K562 (cell line): ENCODE data around the gene CNPY2. TPM values are rescaled to one million over a fixed set of nuclear protein-coding genes. Genes with fewer than 3 reads are reported as not detected.

Experiments used
- ATF7 ChIP-seq: fragments of 450-650 bp; IDR thresholded peaks from 2 replicates; pipeline ENCODE4 v1.7.1; 2014; ENCODE audit warnings: mild to moderate bottlenecking, moderate library complexity
- CEBPB ChIP-seq: fragments of 450-650 bp; IDR thresholded peaks from 2 replicates; pipeline ENCODE4 v1.6.1; 2016; ENCODE audit warnings: missing genetic modification characterization, missing compliant biosample characterization
- CSDE1 ChIP-seq, 2 experiments: fragments of 450-650 bp; IDR thresholded peaks; 2 replicates each; pipeline ENCODE4 v1.6.1; 2016; ENCODE audit warnings: mild to moderate bottlenecking in 1 of 2
- CXXC5 ChIP-seq: fragments of 250-450 bp; sonication (Bioruptor Pico); IDR thresholded peaks from 2 replicates; pipeline ENCODE4 v1.8.0; 2022; ENCODE audit warnings: inconsistent platforms, mild to moderate bottlenecking, moderate library complexity
- DACH1 ChIP-seq: fragments of 450-650 bp; IDR thresholded peaks from 2 replicates; pipeline ENCODE4 v1.6.1; 2018; ENCODE audit not compliant: partially characterized antibody
- MBD2 ChIP-seq: sonication (generic); IDR thresholded peaks from 2 replicates; pipeline ENCODE4 v1.6.1; 2016; ENCODE audit warnings: low read depth, borderline replicate concordance
- POLR2AphosphoS5 ChIP-seq: IDR thresholded peaks from 2 replicates; pipeline ENCODE4 v1.6.1; 2011; ENCODE audit warnings: mild to moderate bottlenecking, low read depth, low read length, moderate library complexity; ENCODE audit not compliant: control insufficient read depth, insufficient read depth
- POLR2G ChIP-seq: fragments of 200-400 bp; formaldehyde crosslinking; IDR thresholded peaks from 2 replicates; pipeline ENCODE4 v1.6.1; 2017; ENCODE audit warnings: low read depth, mild to moderate bottlenecking, antibody characterized with exemption, low read length, moderate library complexity
- POLR2H ChIP-seq: IDR thresholded peaks from 2 replicates; pipeline ENCODE4 v1.6.1; 2016; ENCODE audit warnings: missing genetic modification characterization, low read depth, mild to moderate bottlenecking, control low read depth, missing compliant biosample characterization, moderate library complexity
- PTBP1 ChIP-seq: fragments of 200-400 bp; formaldehyde crosslinking; IDR thresholded peaks from 2 replicates; pipeline ENCODE4 v1.6.1; 2017; ENCODE audit warnings: low read depth, low read length
- ZBTB17 ChIP-seq: fragments of 450-650 bp; formaldehyde crosslinking; IDR thresholded peaks from 2 replicates; pipeline ENCODE4 v1.4.0; 2020; ENCODE audit warnings: mild to moderate bottlenecking
- ZNF134 ChIP-seq: fragments of 250-450 bp; sonication (Bioruptor Pico); conservative IDR thresholded peaks from 2 replicates; pipeline ENCODE4 v1.4.0; 2020
- ZNF444 ChIP-seq: fragments of 250-450 bp; sonication (Bioruptor Pico); IDR thresholded peaks from 2 replicates; pipeline ENCODE4 v1.4.0; 2020; ENCODE audit warnings: mild to moderate bottlenecking, moderate library complexity
- polyA plus RNA-seq, 8 experiments: library from polyadenylated mRNA; depleted of rRNA in 4 of 8; stranded (reverse) in 5 of 8; unstranded in 3 of 8; fragments of >200 nt; fragmentation: Nextera tagmentation in 2 of 8; fragmentation: Illumina TruSeq in 1 of 8; extraction: Ambion mirVana in 2 of 8; extraction: Trizol in 1 of 8; gene quantifications; 2 replicates each; pipeline versions ENCODE4 v1.2.1 to v1.2.3, GENCODE V29; 2011 to 2014; ENCODE audit warnings: inconsistent platforms in 1 of 8, missing spikeins in 1 of 8
- total RNA-seq, 7 experiments: library from RNA; depleted of rRNA in 6 of 7; stranded (reverse); fragments of >200 nt in 6 of 7; fragmentation: Illumina TruSeq in 2 of 7; extraction: Trizol in 2 of 7; gene quantifications; 2 replicates each; pipeline versions ENCODE4 v1.2.1 to v1.2.3, GENCODE V29; 2011 to 2021; ENCODE audit warnings: low replicate concordance in 1 of 7
- TF ChIP-seq, protein P1 (sequence below): fragments of 450-650 bp; IDR thresholded peaks from 2 replicates; pipeline ENCODE4 v1.6.1; 2018; ENCODE audit not compliant: partially characterized antibody
- TF ChIP-seq, protein P2 (sequence below): fragments of 250-450 bp; sonication (Bioruptor Pico); IDR thresholded peaks from 2 replicates; pipeline ENCODE4 v1.8.0; 2022; ENCODE audit warnings: inconsistent platforms
- TF ChIP-seq, protein P3 (sequence below): sonication (generic); formaldehyde crosslinking; IDR thresholded peaks from 2 replicates; pipeline ENCODE4 v1.8.0; 2022; ENCODE audit warnings: mild to moderate bottlenecking, missing genetic modification reagents

Gene CNPY2
- total and polyA plus RNA-seq, 9 of the 15 experiments (the other 6 are each of a cell fraction or from before 2014, with no cell fraction given) = 33.8 to 190 (median 138) TPM

DNA sequence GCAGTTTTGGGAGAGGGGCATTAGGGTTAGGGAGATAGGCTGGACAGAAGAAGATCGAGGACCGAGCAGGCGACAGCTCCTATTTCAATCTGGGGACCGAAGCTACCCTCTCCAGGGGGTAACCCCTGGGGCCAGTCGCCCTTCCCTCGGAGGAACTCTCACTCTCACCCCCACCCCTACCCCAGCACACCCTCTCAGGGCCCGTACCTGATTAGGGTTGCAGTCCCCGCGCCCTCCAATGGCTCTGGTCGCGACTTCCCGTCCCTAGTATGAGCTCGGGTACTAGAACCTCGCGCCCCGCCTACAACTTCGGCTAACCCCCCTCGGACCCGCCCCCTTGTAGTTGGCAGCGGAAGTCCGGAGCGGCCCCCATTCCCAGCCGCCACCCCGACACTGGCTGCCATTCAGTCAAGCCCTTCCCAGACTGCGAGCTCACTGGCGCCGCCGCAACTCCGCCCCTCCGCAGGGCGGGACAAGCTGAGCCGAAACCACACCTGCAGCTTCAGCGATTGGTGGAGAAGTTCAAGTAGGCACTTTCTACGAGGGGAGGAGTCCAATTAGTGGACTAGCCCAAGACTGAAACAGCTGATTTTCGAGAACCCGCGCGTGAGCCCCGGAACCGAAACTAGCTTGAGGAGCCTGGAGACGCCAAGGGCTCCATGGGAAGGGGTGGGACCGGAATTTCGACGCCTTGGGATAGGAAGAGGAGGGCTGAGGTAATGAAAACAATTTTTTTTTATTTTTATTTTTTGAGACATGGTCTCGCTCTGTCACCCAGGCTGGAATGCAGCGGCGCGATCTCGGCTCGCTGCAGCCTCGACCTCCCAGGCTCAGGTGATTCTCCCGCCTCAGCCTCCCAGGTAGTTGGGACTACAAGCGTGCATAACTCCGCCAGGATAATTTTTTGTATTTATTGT lies 44.3 kb upstream of the CNPY2 start, which contains the start of gene STAT2 (continued):
- no peak for TF ChIP-seq ZNF444 (CRISPR knock-in tag)
- TF ChIP-seq MBD2 = peak; percentile 87
- TF ChIP-seq, protein P1, sequence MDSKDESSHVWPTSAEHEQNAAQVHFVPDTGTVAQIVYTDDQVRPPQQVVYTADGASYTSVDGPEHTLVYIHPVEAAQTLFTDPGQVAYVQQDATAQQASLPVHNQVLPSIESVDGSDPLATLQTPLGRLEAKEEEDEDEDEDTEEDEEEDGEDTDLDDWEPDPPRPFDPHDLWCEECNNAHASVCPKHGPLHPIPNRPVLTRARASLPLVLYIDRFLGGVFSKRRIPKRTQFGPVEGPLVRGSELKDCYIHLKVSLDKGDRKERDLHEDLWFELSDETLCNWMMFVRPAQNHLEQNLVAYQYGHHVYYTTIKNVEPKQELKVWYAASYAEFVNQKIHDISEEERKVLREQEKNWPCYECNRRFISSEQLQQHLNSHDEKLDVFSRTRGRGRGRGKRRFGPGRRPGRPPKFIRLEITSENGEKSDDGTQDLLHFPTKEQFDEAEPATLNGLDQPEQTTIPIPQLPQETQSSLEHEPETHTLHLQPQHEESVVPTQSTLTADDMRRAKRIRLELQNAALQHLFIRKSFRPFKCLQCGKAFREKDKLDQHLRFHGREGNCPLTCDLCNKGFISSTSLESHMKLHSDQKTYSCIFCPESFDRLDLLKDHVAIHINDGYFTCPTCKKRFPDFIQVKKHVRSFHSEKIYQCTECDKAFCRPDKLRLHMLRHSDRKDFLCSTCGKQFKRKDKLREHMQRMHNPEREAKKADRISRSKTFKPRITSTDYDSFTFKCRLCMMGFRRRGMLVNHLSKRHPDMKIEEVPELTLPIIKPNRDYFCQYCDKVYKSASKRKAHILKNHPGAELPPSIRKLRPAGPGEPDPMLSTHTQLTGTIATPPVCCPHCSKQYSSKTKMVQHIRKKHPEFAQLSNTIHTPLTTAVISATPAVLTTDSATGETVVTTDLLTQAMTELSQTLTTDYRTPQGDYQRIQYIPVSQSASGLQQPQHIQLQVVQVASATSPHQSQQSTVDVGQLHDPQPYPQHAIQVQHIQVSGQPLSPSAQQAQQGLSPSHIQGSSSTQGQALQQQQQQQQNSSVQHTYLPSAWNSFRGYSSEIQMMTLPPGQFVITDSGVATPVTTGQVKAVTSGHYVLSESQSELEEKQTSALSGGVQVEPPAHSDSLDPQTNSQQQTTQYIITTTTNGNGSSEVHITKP = peak; percentile 97
- peak; percentile 93 for TF ChIP-seq ATF7
- TF ChIP-seq CEBPB (tag) = no peak
- peak; percentile 97 for TF ChIP-seq ZNF134 (CRISPR knock-in tag)
- TF ChIP-seq CXXC5 (CRISPR knock-in tag) = peak; percentile 84
- peak; percentile 98 for TF ChIP-seq ZBTB17 (CRISPR knock-in tag)
- TF ChIP-seq DACH1 = peak; percentile 100
- TF ChIP-seq POLR2G = peak; percentile 90
- TF ChIP-seq CSDE1 (IDR thresholded peaks at IDR 0.05) = no peak
- peak; percentile 79 for TF ChIP-seq POLR2H
- TF ChIP-seq PTBP1 = no peak
- TF ChIP-seq, protein P2, sequence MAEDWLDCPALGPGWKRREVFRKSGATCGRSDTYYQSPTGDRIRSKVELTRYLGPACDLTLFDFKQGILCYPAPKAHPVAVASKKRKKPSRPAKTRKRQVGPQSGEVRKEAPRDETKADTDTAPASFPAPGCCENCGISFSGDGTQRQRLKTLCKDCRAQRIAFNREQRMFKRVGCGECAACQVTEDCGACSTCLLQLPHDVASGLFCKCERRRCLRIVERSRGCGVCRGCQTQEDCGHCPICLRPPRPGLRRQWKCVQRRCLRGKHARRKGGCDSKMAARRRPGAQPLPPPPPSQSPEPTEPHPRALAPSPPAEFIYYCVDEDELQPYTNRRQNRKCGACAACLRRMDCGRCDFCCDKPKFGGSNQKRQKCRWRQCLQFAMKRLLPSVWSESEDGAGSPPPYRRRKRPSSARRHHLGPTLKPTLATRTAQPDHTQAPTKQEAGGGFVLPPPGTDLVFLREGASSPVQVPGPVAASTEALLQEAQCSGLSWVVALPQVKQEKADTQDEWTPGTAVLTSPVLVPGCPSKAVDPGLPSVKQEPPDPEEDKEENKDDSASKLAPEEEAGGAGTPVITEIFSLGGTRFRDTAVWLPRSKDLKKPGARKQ = no peak
- TF ChIP-seq, protein P3, sequence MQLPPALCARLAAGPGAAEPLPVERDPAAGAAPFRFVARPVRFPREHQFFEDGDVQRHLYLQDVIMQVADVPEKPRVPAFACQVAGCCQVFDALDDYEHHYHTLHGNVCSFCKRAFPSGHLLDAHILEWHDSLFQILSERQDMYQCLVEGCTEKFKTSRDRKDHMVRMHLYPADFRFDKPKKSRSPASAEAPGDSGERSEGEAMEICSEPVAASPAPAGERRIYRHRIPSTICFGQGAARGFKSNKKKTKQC (CRISPR knock-in tag) = 0 out of 2 replicates have a peak, but pooled peaks have one; percentile 37
- peak; percentile 74 for TF ChIP-seq POLR2AphosphoS5
